NOMO-1 treated with dmso at 0.1 percent for 144 hours (cell line): Measurements from ENCODE around the gene NIPAL3.

Source experiments
- DNase-seq: peaks from one replicate; lab custom pipeline; 2025; ENCODE audit not compliant: unreplicated experiment; lab: John Stamatoyannopoulos, UW

The NIPAL3 gene

DNA sequence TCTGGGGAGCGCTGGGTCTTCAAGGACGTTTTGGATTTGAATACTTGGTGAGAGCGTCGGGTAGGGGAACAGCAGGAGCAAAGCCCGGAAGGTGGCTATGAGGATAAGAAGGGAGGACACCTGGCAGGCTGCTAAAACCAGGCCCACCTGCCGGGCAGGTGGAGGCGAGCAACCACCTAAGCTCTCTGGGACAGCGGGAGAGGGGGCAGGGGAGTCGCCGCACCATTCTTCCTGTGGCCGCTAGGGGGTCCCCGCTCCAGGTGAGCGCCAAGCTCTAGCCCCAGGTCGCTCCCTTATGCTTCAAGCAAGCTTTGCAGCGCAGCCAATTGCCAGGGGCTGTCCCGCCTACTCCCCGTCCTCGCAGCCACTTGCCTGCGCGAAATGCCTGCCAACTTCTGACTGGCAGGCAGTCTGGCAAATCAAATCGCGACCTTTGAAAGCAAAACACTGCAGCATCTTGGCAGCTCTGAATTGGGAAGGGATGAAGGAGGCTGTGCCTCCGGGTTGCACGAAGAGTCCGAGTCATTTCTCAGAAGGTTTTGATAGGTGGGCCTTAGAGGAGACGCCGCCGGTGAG is at the start of gene NIPAL3:
Gene NIPAL3 (plus strand): TSS at position 469 of the 576 bp plus-strand sequence. CDS start 3,746 bp downstream, outside the sequence.
- peak; percentile 97 for DNase-seq

DNA sequence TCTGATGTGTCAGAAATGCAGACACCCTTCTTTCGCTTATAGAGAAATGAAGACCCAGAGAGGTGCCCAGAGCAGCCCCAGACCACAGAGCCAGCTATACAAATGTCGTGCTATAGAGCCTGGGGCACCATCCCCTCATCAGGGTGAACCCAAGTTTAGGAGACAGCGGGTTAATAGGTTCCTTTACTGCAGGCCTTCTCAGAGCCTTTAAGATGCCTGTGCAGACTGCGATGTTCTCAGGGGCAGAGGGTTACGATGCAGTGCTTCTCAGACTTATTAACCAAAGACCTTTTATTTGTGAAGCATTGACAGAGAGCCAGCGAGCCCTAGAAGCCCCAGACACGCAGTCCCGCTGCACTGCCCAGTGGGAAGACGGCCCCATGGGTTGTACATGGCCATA is 48.9 kb upstream of the NIPAL3 start:
- DNase-seq = no peak

GRCh38 chr1:24369199-24369598 is 46.4 kb upstream of the NIPAL3 start:
- DNase-seq = no peak

DNA sequence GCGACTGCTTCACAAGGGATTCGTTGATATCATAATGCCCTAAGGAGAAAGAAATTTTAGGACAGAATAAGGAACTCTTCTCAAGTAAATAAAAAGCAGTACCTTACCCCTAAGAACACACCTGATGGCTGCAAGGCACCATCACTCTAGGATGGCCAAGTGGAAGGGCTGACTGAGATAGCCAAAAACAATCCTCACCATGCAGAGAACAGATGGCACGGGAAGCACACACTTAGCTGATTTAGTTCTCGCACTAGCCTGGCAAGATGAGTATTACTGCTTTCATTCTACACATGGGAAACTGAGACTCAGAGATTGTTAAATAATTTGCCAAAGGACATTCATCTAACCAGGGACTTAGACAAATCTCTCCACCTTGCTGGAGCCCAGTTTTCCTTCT is 45.8 kb upstream of the NIPAL3 start:
- no peak for DNase-seq

DNA sequence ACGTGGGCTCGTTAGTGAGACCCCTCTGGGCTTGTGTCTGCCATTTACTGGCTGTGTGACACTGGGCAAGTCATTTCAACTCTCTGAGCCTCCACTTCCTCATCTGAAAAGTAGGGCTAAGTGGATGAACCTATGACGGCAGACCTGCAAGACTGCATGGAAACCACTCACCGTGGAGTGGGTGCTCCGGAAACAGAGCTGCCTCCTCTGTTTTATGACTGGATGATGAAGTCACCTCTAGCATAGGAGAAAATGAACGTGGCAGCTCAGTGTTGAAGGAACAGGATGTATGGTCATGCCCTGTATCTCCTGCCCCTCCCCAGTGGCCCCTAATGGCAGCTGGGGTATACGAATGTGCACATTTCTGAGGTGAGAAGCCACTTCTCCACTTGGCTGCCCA is 42.6 kb upstream of the NIPAL3 start:
- no peak for DNase-seq

DNA sequence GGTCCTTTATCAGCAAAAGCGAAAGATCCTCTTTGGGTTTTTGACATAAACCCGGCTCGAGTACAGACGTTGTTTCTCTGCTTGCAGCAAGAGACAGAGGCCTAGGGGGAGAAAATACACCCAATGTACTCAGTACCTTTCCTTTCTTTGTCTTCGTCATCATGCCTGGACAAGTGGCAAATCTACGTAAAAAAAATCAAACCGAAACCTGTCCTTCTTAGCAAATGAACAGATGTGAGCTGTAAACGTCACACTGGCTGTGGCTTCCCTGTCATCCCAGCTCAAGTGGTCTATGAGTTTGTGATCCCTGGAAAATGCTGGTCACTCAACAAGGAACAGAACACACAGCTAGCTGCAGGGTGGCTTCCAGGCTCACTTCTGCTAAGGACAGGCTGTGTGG is 41.9 kb upstream of the NIPAL3 start:
- no peak for DNase-seq

GRCh38 chr1:24374891-24375786 is 40.5 kb upstream of the NIPAL3 start:
- DNase-seq = no peak

DNA sequence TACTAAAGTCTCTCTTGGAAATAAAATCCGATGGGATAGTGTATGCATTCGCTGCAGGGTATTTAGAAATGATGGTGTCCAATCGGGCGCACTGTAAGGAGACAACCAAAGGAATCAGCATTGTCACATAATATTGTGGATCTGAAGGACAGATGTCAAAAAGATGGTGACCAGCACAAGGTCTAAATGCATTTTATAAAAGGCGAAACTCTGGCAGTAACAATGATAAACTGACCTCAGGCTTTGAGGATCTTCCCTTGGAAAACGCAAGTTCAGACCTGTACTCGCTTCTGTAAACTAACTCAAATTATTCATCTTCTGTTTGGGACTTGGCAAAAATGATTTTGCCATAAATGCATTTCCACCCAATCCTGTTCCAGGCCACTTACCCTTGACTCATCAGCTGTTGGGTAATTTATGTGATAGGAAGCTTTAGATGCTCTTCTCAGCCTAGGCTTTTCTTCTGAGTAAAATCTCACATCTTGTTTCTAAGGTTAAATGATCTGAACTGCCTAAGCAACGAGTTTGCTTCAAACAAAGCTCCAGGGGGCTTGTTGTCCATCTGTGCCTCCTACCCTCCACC is 35.8 kb upstream of the NIPAL3 start:
- DNase-seq = no peak

GRCh38 chr1:24380508-24380907 is 35.1 kb upstream of the NIPAL3 start:
- DNase-seq = no peak

DNA sequence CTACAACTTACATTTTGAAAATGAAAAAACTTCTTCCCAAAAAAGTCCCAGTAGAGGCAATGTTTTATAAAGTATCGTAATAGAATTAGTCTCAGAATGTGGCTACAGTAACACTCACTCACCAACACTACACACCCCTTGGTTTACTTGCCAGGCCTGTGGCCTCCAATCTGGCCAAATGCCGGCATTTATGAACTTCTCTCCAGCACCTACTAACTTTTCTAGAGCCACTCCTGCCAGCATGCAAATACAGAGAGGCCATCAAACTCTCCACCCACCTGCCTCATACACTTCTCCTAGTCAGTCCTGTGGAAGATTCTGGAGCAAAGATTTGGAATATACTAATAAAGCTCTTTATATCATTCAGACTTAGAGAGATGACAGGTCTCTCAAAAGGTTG is 34.3 kb upstream of the NIPAL3 start:
- no peak for DNase-seq

- DNase-seq = no peak
Measured at GRCh38 chr1:24382165-24382577, 33.4 kb upstream of the NIPAL3 start.

DNA sequence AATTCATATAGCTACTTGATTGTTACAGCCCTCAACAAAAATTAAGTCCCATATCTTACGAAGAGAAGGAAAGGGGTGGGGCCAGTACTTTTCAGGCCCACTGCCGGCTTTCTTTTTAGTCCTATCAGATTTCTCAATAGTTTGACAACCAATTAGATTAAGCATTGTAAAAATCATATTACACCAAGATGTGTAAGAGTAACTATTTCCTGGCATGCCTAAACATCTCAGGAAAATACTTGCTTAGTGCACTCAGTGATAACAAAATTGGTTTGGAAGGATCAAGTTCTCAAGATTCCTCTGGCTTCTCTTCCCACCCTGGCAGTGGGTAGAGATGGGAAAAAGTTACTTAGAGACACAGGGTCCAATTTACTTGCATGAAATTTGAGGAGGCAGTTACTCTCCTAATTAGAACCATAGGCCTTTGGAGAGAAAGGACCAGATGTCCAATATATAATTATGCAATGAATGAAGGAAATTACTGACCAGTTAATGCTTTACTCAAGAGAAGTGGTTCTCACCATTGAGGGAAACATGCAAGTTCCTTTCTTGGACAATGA is 32.1 kb upstream of the NIPAL3 start:
- no peak for DNase-seq

GRCh38 chr1:24384251-24385090 is 31.1 kb upstream of the NIPAL3 start:
- DNase-seq = peak; percentile 51

DNA sequence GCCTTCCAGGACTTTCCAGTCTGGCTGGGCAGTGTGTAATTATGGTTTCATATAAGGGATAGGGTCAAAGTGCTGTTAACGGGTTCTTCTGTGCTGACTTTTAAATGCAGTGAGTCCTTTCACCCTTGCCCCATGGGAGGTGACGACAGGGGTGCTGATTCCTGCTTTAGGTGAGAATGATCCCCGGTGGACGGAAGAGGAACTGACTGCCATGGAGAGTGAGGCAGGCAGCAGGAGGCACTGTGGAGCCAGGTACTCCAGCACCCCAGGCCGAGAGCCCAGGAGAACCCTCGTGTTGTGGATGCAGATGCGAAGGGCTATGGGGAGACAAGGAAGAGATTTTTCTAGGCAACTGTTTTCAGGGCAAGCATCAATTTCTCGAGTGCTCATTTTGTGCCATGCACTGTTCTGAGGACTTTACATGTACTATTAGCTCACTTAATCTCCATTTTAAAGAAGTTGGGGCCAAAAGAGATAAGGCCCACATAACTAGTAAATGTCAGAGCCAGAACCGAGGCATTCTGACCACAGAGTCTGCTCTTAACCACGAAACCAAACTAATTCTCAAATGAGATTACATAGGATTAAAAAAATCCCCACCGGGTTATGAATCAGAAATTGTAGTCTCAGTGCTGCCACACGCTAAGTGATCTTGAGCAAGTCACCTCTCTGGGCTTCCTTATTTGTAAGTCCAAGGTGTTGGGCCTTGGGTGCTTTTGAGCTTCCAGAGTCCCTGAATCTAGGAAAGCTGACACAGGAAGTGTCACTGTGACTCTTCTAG is 30.3 kb upstream of the NIPAL3 start:
- no peak for DNase-seq

GRCh38 chr1:24386241-24386640 is 29.4 kb upstream of the NIPAL3 start:
- DNase-seq = no peak

GRCh38 chr1:24386931-24387330 is 28.7 kb upstream of the NIPAL3 start:
- DNase-seq = no peak

DNA sequence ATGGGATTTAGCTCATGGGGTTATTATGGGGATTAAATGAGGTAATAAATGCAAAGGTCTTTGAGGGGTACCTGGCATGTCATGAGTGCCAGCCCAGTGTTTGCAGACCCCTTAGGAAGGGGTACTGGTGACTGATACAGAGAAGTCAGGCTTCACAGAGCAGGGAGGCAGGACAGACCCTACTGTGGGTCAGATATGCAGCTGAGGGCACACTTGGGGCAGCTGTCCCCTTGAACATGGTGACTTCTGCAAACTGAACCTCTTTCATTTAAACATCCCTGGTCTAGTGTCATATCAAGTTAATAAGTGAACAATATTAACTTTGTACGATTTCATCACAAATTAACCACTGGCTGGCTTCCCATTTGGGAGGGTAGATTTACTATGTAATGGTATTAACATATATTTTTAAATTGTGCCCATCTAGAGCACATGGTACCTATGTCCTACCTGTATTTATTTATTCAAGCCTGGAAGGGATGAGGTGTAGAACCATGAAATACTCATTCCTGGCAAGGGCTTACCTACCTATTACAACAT is 27.9 kb upstream of the NIPAL3 start:
- DNase-seq = no peak

- DNase-seq = no peak
Measured at GRCh38 chr1:24388331-24388885, 27.2 kb upstream of the NIPAL3 start.

GRCh38 chr1:24389231-24389678 is 26.3 kb upstream of the NIPAL3 start:
- DNase-seq = no peak
